Measurements from ENCODE around the gene TWSG1. TPM values are rescaled to one million over a fixed set of nuclear protein-coding genes. Genes with fewer than 3 reads are reported as not detected.

The TWSG1 gene
- total RNA-seq, 1 donor from 2014 or later = 38.6 TPM

- no peaks in the 10 kb centered on the region for H3K4me1 Mint-ChIP-seq (ENCODE audit: unreplicated experiment)
- no peaks in the 10 kb centered on the region for H3K27me3 Mint-ChIP-seq
- H3K36me3 Mint-ChIP-seq = peaks cover 14% of the 10 kb centered on the region
- no peak overlapping the region for H3K4me3 Mint-ChIP-seq
- H3K27ac Mint-ChIP-seq = no peak overlapping the region
- H3K9me3 Mint-ChIP-seq = peaks cover 5% of the 10 kb centered on the region
- DNase-seq (ENCODE audit: extremely low spot score, unreplicated experiment) = no peak
- no peak for TF ChIP-seq CTCF (conservative IDR thresholded peaks at IDR 0.05)
These were observed 69.4 kb downstream of the TWSG1 start for GRCh38 chr18:9403795-9404564.

DNA sequence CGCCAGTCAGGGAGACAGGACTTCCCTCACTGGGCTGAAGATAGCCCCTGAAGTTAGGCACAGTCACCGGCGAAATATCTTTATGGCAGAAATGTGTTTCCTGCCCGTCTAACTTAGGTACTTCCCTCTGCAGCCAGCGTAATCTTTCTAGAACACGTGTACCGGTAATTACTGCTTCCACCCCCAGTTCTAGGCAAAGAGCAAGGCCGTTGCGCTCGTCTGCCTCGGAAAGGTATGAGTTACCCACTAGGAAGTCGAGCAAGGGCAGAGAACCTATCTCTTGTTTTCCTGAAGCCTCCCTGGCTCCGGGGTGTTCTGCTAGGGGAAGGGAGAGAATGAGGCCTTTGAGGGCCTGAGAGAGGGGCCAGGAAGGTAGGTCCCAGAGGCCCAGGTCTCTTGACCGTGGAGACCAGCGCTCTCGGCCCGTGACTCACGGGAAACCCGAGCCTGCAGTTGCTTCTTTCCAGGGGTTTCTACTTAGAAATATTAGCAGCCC, 70.0 kb downstream of the TWSG1 start:
- H3K4me1 Mint-ChIP-seq (ENCODE audit: unreplicated experiment) = no peaks in the 10 kb centered on the region
- peaks cover 10% of the 10 kb centered on the region for H3K36me3 Mint-ChIP-seq
- no peaks in the 10 kb centered on the region for H3K27me3 Mint-ChIP-seq
- H3K27ac Mint-ChIP-seq = no peak overlapping the region
- DNase-seq (ENCODE audit: extremely low spot score, unreplicated experiment) = no peak
- TF ChIP-seq CTCF (conservative IDR thresholded peaks at IDR 0.05) = no peak
- no peak overlapping the region for H3K4me3 Mint-ChIP-seq
- H3K9me3 Mint-ChIP-seq = peaks cover 5% of the 10 kb centered on the region

GRCh38 chr18:9405130-9405529, 70.6 kb downstream of the TWSG1 start:
- no peak for DNase-seq (ENCODE audit: extremely low spot score, unreplicated experiment)
- Mint-ChIP-seq H3K36me3 (peaks cover 10% of the 10 kb centered on the region), H3K27me3 (no peaks in the 10 kb centered on the region), H3K27ac (no peak overlapping the region), H3K4me1 (ENCODE audit: unreplicated experiment) (no peaks in the 10 kb centered on the region), H3K9me3 (peaks cover 5% of the 10 kb centered on the region), H3K4me3 (no peak overlapping the region)
- no peak for TF ChIP-seq CTCF (conservative IDR thresholded peaks at IDR 0.05)

GRCh38 chr18:9405977-9406376, 71.4 kb downstream of the TWSG1 start:
- Mint-ChIP-seq H3K27me3 (no peaks in the 10 kb centered on the region), H3K36me3 (peaks cover 10% of the 10 kb centered on the region), H3K4me1 (ENCODE audit: unreplicated experiment) (no peaks in the 10 kb centered on the region), H3K27ac (no peak overlapping the region), H3K4me3 (no peak overlapping the region), H3K9me3 (peaks cover 5% of the 10 kb centered on the region)
- TF ChIP-seq CTCF (conservative IDR thresholded peaks at IDR 0.05) = no peak
- no peak for DNase-seq (ENCODE audit: extremely low spot score, unreplicated experiment)

- H3K27ac Mint-ChIP-seq = no peak overlapping the region
- H3K27me3 Mint-ChIP-seq = no peaks in the 10 kb centered on the region
- H3K9me3 Mint-ChIP-seq = peaks cover 5% of the 10 kb centered on the region
- H3K4me1 Mint-ChIP-seq (ENCODE audit: unreplicated experiment) = no peaks in the 10 kb centered on the region
- TF ChIP-seq CTCF (conservative IDR thresholded peaks at IDR 0.05) = no peak
- peaks cover 5% of the 10 kb centered on the region for H3K36me3 Mint-ChIP-seq
- H3K4me3 Mint-ChIP-seq = no peak overlapping the region
- DNase-seq (ENCODE audit: extremely low spot score, unreplicated experiment) = no peak
These were observed 75.9 kb downstream of the TWSG1 start for GRCh38 chr18:9410515-9410914.
